Hippocampal formation (tissue), 2 donors: ENCODE measurements around the gene ANO1.

ENCODE experiments used
- DNase-seq, 2 donors: peaks; one replicate each; lab custom pipeline; 2025; lab: John Stamatoyannopoulos, UW

ANO1 gene

GRCh38 chr11:70050243-70050642, 27.9 kb upstream of the ANO1 start:
- no peak for DNase-seq

GRCh38 chr11:70054004-70054403, 24.1 kb upstream of the ANO1 start:
- DNase-seq, result no peak

- DNase-seq, result no peak
These were observed 22.7 kb upstream of the ANO1 start for GRCh38 chr11:70055444-70055843.

- no peak for DNase-seq
These were observed 21.0 kb upstream of the ANO1 start for GRCh38 chr11:70057080-70057479.

- DNase-seq, result no peak
These were observed 18.1 kb upstream of the ANO1 start for GRCh38 chr11:70059971-70060370.

GRCh38 chr11:70060611-70061293, 17.4 kb upstream of the ANO1 start:
- no peak for DNase-seq

- DNase-seq, result no peak
These were observed 16.4 kb upstream of the ANO1 start for GRCh38 chr11:70061734-70062133.

GRCh38 chr11:70063121-70063520, 15.0 kb upstream of the ANO1 start:
- DNase-seq, result no peak

GRCh38 chr11:70063555-70063954, 14.6 kb upstream of the ANO1 start:
- no peak for DNase-seq

- no peak for DNase-seq
These were observed 13.9 kb upstream of the ANO1 start for GRCh38 chr11:70064008-70064725.

- no peak for DNase-seq
These were observed 13.3 kb upstream of the ANO1 start for GRCh38 chr11:70064726-70065317.

GRCh38 chr11:70065318-70066135, 12.6 kb upstream of the ANO1 start:
- no peak for DNase-seq

- DNase-seq, result no peak
These were observed 12.0 kb upstream of the ANO1 start for GRCh38 chr11:70066136-70066520.

- no peak for DNase-seq
These were observed 11.5 kb upstream of the ANO1 start for GRCh38 chr11:70066628-70067027.

- DNase-seq, result no peak
These were observed 11.1 kb upstream of the ANO1 start for GRCh38 chr11:70067036-70067435.

- no peak for DNase-seq
These were observed 10.4 kb upstream of the ANO1 start for GRCh38 chr11:70067591-70068341.

- DNase-seq, result no peak
These were observed 9.8 kb upstream of the ANO1 start for GRCh38 chr11:70068345-70068744.

- no peak for DNase-seq
These were observed 9.2 kb upstream of the ANO1 start for GRCh38 chr11:70068950-70069349.

GRCh38 chr11:70070706-70071105, 7.4 kb upstream of the ANO1 start:
- no peak for DNase-seq

GRCh38 chr11:70071996-70072395, 6.1 kb upstream of the ANO1 start:
- no peak for DNase-seq

- DNase-seq, result no peak
These were observed 5.7 kb upstream of the ANO1 start for GRCh38 chr11:70072461-70072860.
